Breast epithelium (tissue), 4 donors: ENCODE data around the gene GLI1. TPM values are rescaled to one million over a fixed set of nuclear protein-coding genes. Genes with fewer than 3 reads are reported as not detected.
"Not testable (repeated sequence)": the region's sequence is repeated elsewhere in the genome, so short reads cannot be mapped to it uniquely, and the experiment has no call there.

Experiments used
- DNase-seq, 2 donors: peaks; one replicate each; pipeline ENCODE4 v3.0.0-alpha.2; 2019; ENCODE audit warnings: low spot score in 2 of 2
- H3K27ac ChIP-seq, 2 donors: fragments of 200-600 bp; sonication (generic) in 1 of 2; one replicate each; pipeline ENCODE4 v1.5.1; 2016 to 2019; ENCODE audit warnings: mild to moderate bottlenecking in 1 of 2
- H3K27me3 ChIP-seq, 2 donors: fragments of 200-600 bp; sonication (generic) in 1 of 2; one replicate each; pipeline versions ENCODE4 v1.5.1 to v1.6.0; 2017 to 2019; ENCODE audit warnings: control low read depth in 1 of 2, mild to moderate bottlenecking in 1 of 2
- H3K36me3 ChIP-seq: fragments of 200-600 bp; one replicate; pipeline ENCODE4 v1.5.1; 2019
- H3K4me1 ChIP-seq, 2 donors: fragments of 200-600 bp; sonication (generic); one replicate each; pipeline ENCODE4 v1.5.1; 2016 to 2019; ENCODE audit warnings: control low read depth in 1 of 2
- H3K4me3 ChIP-seq, 3 donors: fragments of 200-600 bp; sonication (generic); 1 replicate in 2 of 3; 2 replicates in 1 of 3; pipeline ENCODE4 v1.5.1; 2016 to 2019; ENCODE audit warnings: mild to moderate bottlenecking in 3 of 3, moderate library complexity in 2 of 3
- H3K9me3 ChIP-seq, 2 donors: fragments of 200-600 bp; sonication (generic) in 1 of 2; one replicate each; pipeline ENCODE4 v1.5.1; 2016 to 2019; ENCODE audit warnings: control low read depth in 1 of 2
- CTCF ChIP-seq, 3 donors: fragments of 450-650 bp; IDR thresholded peaks; one replicate each; pipeline ENCODE4 v1.5.1; 2016 to 2017; ENCODE audit warnings: antibody characterized with exemption in 3 of 3, mild to moderate bottlenecking in 3 of 3, moderate library complexity in 3 of 3
- POLR2A ChIP-seq: fragments of 450-650 bp; IDR thresholded peaks from one replicate; pipeline ENCODE4 v1.6.1; 2016; ENCODE audit warnings: antibody characterized with exemption, mild to moderate bottlenecking, moderate library complexity
- POLR2AphosphoS5 ChIP-seq, 3 donors: sonication (generic); formaldehyde crosslinking; IDR thresholded peaks; one replicate each; pipeline ENCODE4 v1.6.1; 2017; ENCODE audit warnings: antibody characterized with exemption in 3 of 3
- intact Hi-C: fragments of 100-400 bp; cut with DNase I; formaldehyde crosslinking; loops from one replicate; pipeline ENCODE4 v1.15.1; 2023; ENCODE audit warnings: low total_unique reads
- total RNA-seq, 3 donors: library from RNA; depleted of rRNA; stranded (reverse); fragments of >200 nt; gene quantifications; one replicate each; pipeline ENCODE4 v1.1.0, GENCODE V29; 2016

Gene GLI1
- total RNA-seq, 3 donors from 2014 or later, result 0.66 to 2.1 (median 1.2) TPM

- TF ChIP-seq CTCF (IDR thresholded peaks at IDR 0.05) (no peak), POLR2AphosphoS5 (IDR thresholded peaks at IDR 0.05) (no peak), POLR2A (no peak)
Measured at GRCh38 chr12:57434517-57435223, 24.9 kb upstream of the GLI1 start, which contains the start of gene INHBC. TSS of gene INHBC (plus strand) at chr12:57434784. CDS start at chr12:57434887, 103 bp downstream.

GRCh38 chr12:57435293-57435692 is 24.3 kb upstream of the GLI1 start:
- H3K36me3 ChIP-seq, result no peaks in the 10 kb centered on the region
- intact Hi-C loops, result no loop called here

More at GRCh38 chr12:57434517-57435223, 24.9 kb upstream of the GLI1 start, which contains the start of gene INHBC:
- no peaks in the 10 kb centered on the region for H3K36me3 ChIP-seq
- H3K27me3 ChIP-seq, result no peaks in the 10 kb centered on the region
- H3K4me1 ChIP-seq, result peaks cover 0 to 2% of the 10 kb centered on the region in 2 donors
- intact Hi-C loops, result no loop called here
- H3K9me3 ChIP-seq, result no peaks in the 10 kb centered on the region
- H3K4me3 ChIP-seq, result no peak within 1 kb of the TSS
- H3K27ac ChIP-seq, result no peak within 1 kb of the TSS
- no peak for DNase-seq

GRCh38 chr12:57438400-57438799 is 21.2 kb upstream of the GLI1 start:
- no peaks in the 10 kb centered on the region for H3K27me3 ChIP-seq
- no peak for TF ChIP-seq POLR2A
- TF ChIP-seq CTCF (IDR thresholded peaks at IDR 0.05), result no peak
- no peak for TF ChIP-seq POLR2AphosphoS5 (IDR thresholded peaks at IDR 0.05)
- intact Hi-C loops, result no loop called here

More at GRCh38 chr12:57435293-57435692, 24.3 kb upstream of the GLI1 start:
- DNase-seq, result no peak
- no peaks in the 10 kb centered on the region for H3K4me1 ChIP-seq
- no peak for TF ChIP-seq CTCF (IDR thresholded peaks at IDR 0.05)
- no peak for TF ChIP-seq POLR2AphosphoS5 (IDR thresholded peaks at IDR 0.05)
- TF ChIP-seq POLR2A, result no peak
- H3K27me3 ChIP-seq, result no peaks in the 10 kb centered on the region
- no peaks in the 10 kb centered on the region for H3K9me3 ChIP-seq
- H3K27ac ChIP-seq, result no peak overlapping the region
- H3K4me3 ChIP-seq, result no peak overlapping the region

GRCh38 chr12:57439762-57440266 is 19.8 kb upstream of the GLI1 start:
- DNase-seq, result no peak
- no peaks in the 10 kb centered on the region for H3K9me3 ChIP-seq
- intact Hi-C loops, result no loop called here
- H3K27me3 ChIP-seq, result no peaks in the 10 kb centered on the region
- H3K27ac ChIP-seq, result no peak overlapping the region
- H3K4me1 ChIP-seq, result no peaks in the 10 kb centered on the region
- TF ChIP-seq POLR2AphosphoS5 (IDR thresholded peaks at IDR 0.05), result no peak
- TF ChIP-seq POLR2A, result no peak
- H3K36me3 ChIP-seq, result no peaks in the 10 kb centered on the region
- no peak overlapping the region for H3K4me3 ChIP-seq

More at GRCh38 chr12:57438400-57438799, 21.2 kb upstream of the GLI1 start:
- Histone ChIP-seq H3K4me3 (no peak overlapping the region), H3K9me3 (no peaks in the 10 kb centered on the region), H3K4me1 (no peaks in the 10 kb centered on the region), H3K27ac (no peak overlapping the region), H3K36me3 (no peaks in the 10 kb centered on the region)
- DNase-seq, result no peak

- intact Hi-C loops, H3K4me1 ChIP-seq, H3K27me3 ChIP-seq, H3K9me3 ChIP-seq, H3K4me3 ChIP-seq, DNase-seq, H3K27ac ChIP-seq, H3K36me3 ChIP-seq: not testable (repeated sequence)
Measured at GRCh38 chr12:57441393-57441792, 18.2 kb upstream of the GLI1 start.

DNA sequence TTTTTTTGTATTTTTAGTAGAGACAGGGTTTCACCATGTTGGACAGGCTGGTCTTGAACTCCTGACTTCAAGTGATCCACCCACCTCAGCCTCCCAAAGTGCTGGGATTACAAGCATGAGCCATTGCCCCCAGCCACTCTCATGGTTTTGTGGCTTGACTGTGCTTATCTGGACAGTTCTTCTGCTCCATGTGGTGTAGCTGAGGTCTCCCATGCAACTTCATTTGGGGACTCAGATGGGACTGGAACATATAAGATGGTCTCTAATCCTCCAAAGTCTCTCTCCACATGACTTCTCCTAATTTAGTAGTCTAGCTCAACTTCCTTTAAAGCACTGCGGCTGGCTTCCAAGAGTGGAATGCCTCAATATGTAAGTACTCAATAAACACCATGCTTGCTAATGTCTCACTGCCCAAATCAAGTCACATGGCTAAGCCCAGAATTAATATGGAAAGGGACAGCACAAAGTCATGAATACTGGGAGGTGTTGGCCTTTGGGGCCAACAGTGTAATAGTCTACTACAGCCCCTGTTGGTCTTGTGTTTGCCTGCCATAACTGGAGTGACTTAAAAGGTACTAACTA is 17.6 kb upstream of the GLI1 start:
- Histone ChIP-seq H3K9me3 (no peaks in the 10 kb centered on the region), H3K4me1 (no peaks in the 10 kb centered on the region), H3K4me3 (no peak overlapping the region), H3K27ac (no peak overlapping the region), H3K27me3 (no peaks in the 10 kb centered on the region), H3K36me3 (no peaks in the 10 kb centered on the region)
- intact Hi-C loops, result no loop called here
- no peak for DNase-seq
- no peak for TF ChIP-seq POLR2A
- no peak for TF ChIP-seq CTCF (IDR thresholded peaks at IDR 0.05)
- no peak for TF ChIP-seq POLR2AphosphoS5 (IDR thresholded peaks at IDR 0.05)

DNA sequence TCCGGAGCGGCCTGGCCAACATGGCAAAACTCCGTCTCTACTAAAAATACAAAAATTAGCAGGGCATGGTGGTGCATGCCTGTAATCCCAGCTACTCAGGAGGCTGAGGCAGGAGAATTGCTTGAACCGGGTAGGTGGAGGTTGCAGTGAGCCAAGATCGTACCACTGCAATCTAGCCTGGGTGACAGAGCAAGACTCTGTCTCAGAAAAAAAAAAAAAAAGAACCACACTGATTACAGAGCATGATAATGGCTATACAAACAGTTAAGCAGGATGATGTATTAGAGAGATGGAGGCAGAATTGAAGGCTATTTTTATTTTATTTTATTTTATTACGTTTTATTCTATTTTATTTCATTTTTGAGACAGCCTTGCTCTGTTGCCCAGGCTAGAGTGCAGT is 15.2 kb upstream of the GLI1 start:
- H3K36me3 ChIP-seq, H3K4me3 ChIP-seq, H3K27ac ChIP-seq, H3K27me3 ChIP-seq, intact Hi-C loops, H3K4me1 ChIP-seq, H3K9me3 ChIP-seq: not testable (repeated sequence)
- DNase-seq, result peak in 1 of 2 donors; percentile 2
